Activated CD8-positive, alpha-beta T cell treated with anti-CD3 and anti-CD28 coated beads, Interleukin-2, amount 10 ng/mL, durations not matched to agents 7 days and 5 days (primary cell): ENCODE results near the gene PSMD12. TPM values are rescaled to one million over a fixed set of nuclear protein-coding genes. Genes with fewer than 3 reads are reported as not detected.
"Not testable (repeated sequence)": the region's sequence is repeated elsewhere in the genome, so short reads cannot be mapped to it uniquely, and the experiment has no call there.

Experiments used
- ATAC-seq: fragments of 150-1000 bp; cut with Tn5 transposase; one replicate; pipeline ENCODE4 v1.10.0; 2021; ENCODE audit warnings: moderate library complexity
- CTCF ChIA-PET: fragments of 350-600 bp; sonication (Branson Sonifier 250); formaldehyde crosslinking; loops from one replicate; lab custom pipeline; 2021; ENCODE audit warnings: antibody characterized with exemption; lab: Charles Lee
- POLR2A ChIA-PET: fragments of 350-600 bp; sonication (Branson Sonifier 250); formaldehyde crosslinking; loops from one replicate; lab custom pipeline; 2021; ENCODE audit warnings: antibody characterized with exemption; lab: Charles Lee
- DNase-seq: peaks from one replicate; pipeline ENCODE4 v3.0.0-alpha.2; 2020
- H3K27ac Mint-ChIP-seq: one replicate; pipeline ENCODE4 v1.8.0; 2021; ENCODE audit warnings: mild to moderate bottlenecking, mixed read lengths
- H3K27me3 Mint-ChIP-seq: one replicate; pipeline ENCODE4 v1.8.0; 2021; ENCODE audit warnings: low read depth, mixed read lengths
- H3K36me3 Mint-ChIP-seq: one replicate; pipeline ENCODE4 v1.8.0; 2021; ENCODE audit warnings: low read depth, mixed read lengths
- H3K4me1 Mint-ChIP-seq: one replicate; pipeline ENCODE4 v1.8.0; 2021; ENCODE audit warnings: low read depth, mixed read lengths
- H3K4me3 Mint-ChIP-seq: one replicate; pipeline ENCODE4 v1.8.0; 2021; ENCODE audit warnings: mild to moderate bottlenecking, mixed read lengths
- H3K9me3 Mint-ChIP-seq: one replicate; pipeline ENCODE4 v1.8.0; 2022; ENCODE audit warnings: mixed read lengths; ENCODE audit not compliant: insufficient read depth
- total RNA-seq, 2 experiments: library from RNA; stranded (reverse); gene quantifications; one replicate each; pipeline ENCODE4 v1.2.3, GENCODE V29; 2021

The PSMD12 gene
- total RNA-seq, 2 experiments from 2014 or later: 49.4 to 53.9 TPM

DNA sequence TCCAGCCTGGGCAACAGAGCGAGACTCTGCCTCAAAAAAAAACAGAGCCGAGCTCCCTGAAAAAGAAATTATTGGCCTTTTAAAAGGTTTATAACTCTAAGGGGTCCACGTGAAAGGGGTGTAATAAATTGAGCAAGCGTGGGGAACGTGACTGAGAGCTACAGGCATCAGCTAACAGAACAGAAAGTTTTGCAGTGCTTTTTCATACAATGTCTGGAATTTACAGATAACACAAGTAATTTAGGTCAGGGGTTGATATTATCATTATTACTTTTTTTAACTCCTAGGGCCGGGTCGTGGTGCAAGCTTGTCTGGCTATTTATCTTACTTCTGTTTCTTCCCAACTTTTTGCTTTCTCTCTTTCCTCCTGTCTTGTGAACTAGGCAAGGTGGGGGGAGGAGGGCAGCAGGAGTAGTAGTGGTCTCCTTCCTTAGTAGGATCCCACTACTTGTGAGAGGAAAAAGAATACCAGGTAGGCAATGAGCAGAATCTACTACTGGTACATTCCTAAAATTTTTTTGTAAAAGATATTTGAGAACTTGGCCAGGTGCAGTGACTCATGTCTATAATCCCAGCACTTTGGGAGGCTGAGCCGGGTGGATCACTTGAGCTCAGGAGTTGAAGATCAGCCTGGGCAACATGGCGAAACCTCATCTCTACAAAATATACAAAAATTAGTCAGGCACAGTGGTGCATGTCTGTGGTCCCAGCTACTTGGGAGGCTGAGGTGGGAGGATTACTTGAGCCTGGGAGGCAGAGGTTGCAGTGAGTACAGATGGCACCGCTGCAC is 60.7 kb downstream of the PSMD12 start:
- H3K4me3 Mint-ChIP-seq, POLR2A ChIA-PET, DNase-seq, H3K36me3 Mint-ChIP-seq, ATAC-seq, H3K4me1 Mint-ChIP-seq, H3K27me3 Mint-ChIP-seq, H3K27ac Mint-ChIP-seq, H3K9me3 Mint-ChIP-seq: not testable (repeated sequence)
- CTCF ChIA-PET: interaction anchor here (2.4 kb wide), 1 partner anchor 84 kb away, joined by 9 read pairs; no protein-coding TSS in a partner anchor

DNA sequence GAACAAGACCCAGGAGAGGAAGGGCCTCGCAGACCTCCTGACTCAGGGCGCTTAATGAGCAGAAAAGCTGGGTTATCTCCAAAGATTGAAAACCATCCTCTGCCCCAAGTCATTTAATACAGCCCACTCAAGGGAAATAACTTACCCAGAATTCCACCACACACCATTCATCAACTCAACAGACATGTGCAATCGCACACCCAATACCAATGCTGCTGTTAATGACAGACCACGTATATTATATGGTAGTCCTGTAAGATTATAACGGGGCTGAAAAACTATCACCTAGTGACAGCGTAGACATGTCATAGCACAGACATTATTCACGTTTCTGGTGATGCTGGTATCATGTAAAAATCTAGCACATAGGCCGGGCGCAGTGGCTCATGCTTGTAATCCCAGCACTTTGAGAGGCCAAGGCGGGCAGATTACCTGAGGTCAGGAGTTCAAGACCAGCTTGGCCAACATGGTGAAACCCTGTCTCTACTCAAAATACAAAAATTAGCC is 68.9 kb downstream of the PSMD12 start:
- no peak for DNase-seq
- Mint-ChIP-seq H3K27ac (no peak overlapping the region), H3K4me3 (no peak overlapping the region), H3K36me3 (no peaks in the 10 kb centered on the region), H3K4me1 (peaks cover 7% of the 10 kb centered on the region), H3K27me3 (no peaks in the 10 kb centered on the region), H3K9me3 (no peaks in the 10 kb centered on the region)
- CTCF ChIA-PET: interaction anchor here (1.3 kb wide), 1 partner anchor 76 kb away, joined by 3 read pairs; no protein-coding TSS in a partner anchor
- no peak for ATAC-seq
- POLR2A ChIA-PET: no interaction called here

GRCh38 chr17:67294451-67295199 is 71.8 kb downstream of the PSMD12 start:
- Mint-ChIP-seq H3K27me3 (no peaks in the 10 kb centered on the region), H3K36me3 (no peaks in the 10 kb centered on the region), H3K4me3 (no peak overlapping the region), H3K4me1 (peaks cover 7% of the 10 kb centered on the region), H3K9me3 (no peaks in the 10 kb centered on the region), H3K27ac (no peak overlapping the region)
- DNase-seq: no peak
- ChIA-PET CTCF (interaction anchor here (0.6 to 7.5 kb wide), 13 partner anchors 25 to 658 kb away, joined by 3 to 94 read pairs (median 4); no protein-coding TSS in a partner anchor), POLR2A (no interaction called here)
- no peak for ATAC-seq

- Mint-ChIP-seq H3K4me1 (peaks cover 7% of the 10 kb centered on the region), H3K9me3 (no peaks in the 10 kb centered on the region), H3K27me3 (no peaks in the 10 kb centered on the region), H3K36me3 (no peaks in the 10 kb centered on the region), H3K27ac (no peak overlapping the region), H3K4me3 (peak overlapping the region; percentile 12)
- ChIA-PET POLR2A (interaction anchor here (0.7 kb wide), 2 partner anchors 60 to 74 kb away, joined by 3 read pairs; no protein-coding TSS in a partner anchor), CTCF (interaction anchor here (0.6 to 7.5 kb wide), 13 partner anchors 24 to 659 kb away, joined by 3 to 94 read pairs (median 3); no protein-coding TSS in a partner anchor)
- ATAC-seq (peak; percentile 99), DNase-seq (peak; percentile 83)
Measured at GRCh38 chr17:67293251-67294203, 72.8 kb downstream of the PSMD12 start.

GRCh38 chr17:67290711-67291291 is 75.6 kb downstream of the PSMD12 start:
- Mint-ChIP-seq H3K4me1 (peaks cover 7% of the 10 kb centered on the region), H3K27me3 (no peaks in the 10 kb centered on the region), H3K27ac (no peak overlapping the region), H3K36me3 (no peaks in the 10 kb centered on the region), H3K4me3 (no peak overlapping the region), H3K9me3 (no peaks in the 10 kb centered on the region)
- DNase-seq (no peak), ATAC-seq (no peak)
- CTCF ChIA-PET: interaction anchor here (1.4 to 7.5 kb wide), 2 partner anchors 70 to 209 kb away, joined by 5 to 94 read pairs; no protein-coding TSS in a partner anchor
- POLR2A ChIA-PET: no interaction called here

GRCh38 chr17:67290244-67290643 is 76.1 kb downstream of the PSMD12 start:
- no peak for DNase-seq
- ChIA-PET CTCF (interaction anchor here (0.6 to 7.5 kb wide), 2 partner anchors 70 to 74 kb away, joined by 3 to 94 read pairs; no protein-coding TSS in a partner anchor), POLR2A (no interaction called here)
- H3K4me1 Mint-ChIP-seq: peaks cover 7% of the 10 kb centered on the region
- no peaks in the 10 kb centered on the region for H3K9me3 Mint-ChIP-seq
- no peak for ATAC-seq
- H3K27me3 Mint-ChIP-seq: no peaks in the 10 kb centered on the region
- no peak overlapping the region for H3K4me3 Mint-ChIP-seq
- no peak overlapping the region for H3K27ac Mint-ChIP-seq
- H3K36me3 Mint-ChIP-seq: no peaks in the 10 kb centered on the region

DNA sequence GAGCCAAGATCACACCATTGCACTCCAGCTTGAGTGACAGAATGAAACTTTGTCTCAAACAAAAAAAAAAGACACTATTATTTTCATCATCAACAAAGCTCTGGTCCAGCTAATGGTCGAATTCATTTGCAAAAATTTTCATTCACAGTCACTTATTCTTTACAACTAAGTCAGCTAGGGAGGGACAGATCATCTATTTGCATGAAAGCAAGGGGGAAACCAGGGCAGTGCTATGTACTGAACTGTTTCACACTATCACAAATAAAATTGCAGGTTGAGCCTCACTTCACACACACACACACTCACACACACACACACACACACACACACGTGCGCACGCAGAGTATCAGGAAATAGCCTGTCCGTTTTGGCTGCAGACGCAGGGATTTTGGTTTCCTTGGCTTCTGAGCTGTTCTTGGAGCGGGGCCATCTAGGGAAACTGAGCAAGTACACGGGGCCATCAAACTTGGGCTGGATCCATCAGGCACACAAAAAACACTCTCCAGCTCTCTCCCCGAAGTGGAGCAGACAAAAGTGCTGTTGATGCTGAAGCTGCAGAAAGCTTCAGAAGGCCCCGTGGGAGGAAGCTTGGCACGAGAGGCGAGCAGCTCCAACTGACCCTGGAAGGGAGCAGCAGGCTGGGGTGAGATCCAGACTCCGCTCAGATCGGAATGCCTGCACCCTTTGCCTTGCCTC is 77.0 kb downstream of the PSMD12 start:
- Mint-ChIP-seq H3K4me1 (peaks cover 7% of the 10 kb centered on the region), H3K36me3 (no peaks in the 10 kb centered on the region), H3K4me3 (no peak overlapping the region), H3K27ac (no peak overlapping the region), H3K27me3 (no peaks in the 10 kb centered on the region), H3K9me3 (no peaks in the 10 kb centered on the region)
- DNase-seq (no peak), ATAC-seq (no peak)
- ChIA-PET POLR2A (no interaction called here), CTCF (interaction anchor here (0.6 to 7.5 kb wide), 4 partner anchors 15 to 84 kb away, joined by 3 to 94 read pairs (median 4); no protein-coding TSS in a partner anchor)

Other genes starting within 250 kb of the PSMD12 start
- 10 to 100 TPM; 69.1 to 76.6 TPM for gene HELZ, start 121.4 kb downstream of the PSMD12 start, total RNA-seq
- 10 to 100 TPM; 74.0 to 76.5 TPM for gene PITPNC1, start 10.7 kb upstream of the PSMD12 start, total RNA-seq